ENCODE measurements around the gene LETM1. TPM values are rescaled to one million over a fixed set of nuclear protein-coding genes. Genes with fewer than 3 reads are reported as not detected.

LETM1 gene
- total and polyA plus RNA-seq, 2 donors (not counting 1 experiment from before 2014, with no cell fraction given): 28.5 to 45.1 TPM

- no peaks in the 10 kb centered on the region for H3K4me1 Mint-ChIP-seq
- Histone ChIP-seq H3K27me3 (replicated peaks in 1 of 4; ENCODE audit: control extremely low read depth in 1 of 4, control insufficient read depth in 3 of 4, insufficient read depth in 4 of 4, low read length in 3 of 4) (peaks cover 0 to 31% (median 16%) of the 10 kb centered on the region in 4 experiments), H3K79me2 (ENCODE audit: control insufficient read depth, insufficient read depth, low read length) (no peaks in the 10 kb centered on the region), H3K4me3 (ENCODE audit: control extremely low read depth in 1 of 5, extremely low read depth in 1 of 5, insufficient read depth in 1 of 5, low read depth in 2 of 5, low read length in 4 of 5) (no peak overlapping the region), H3K36me3 (replicated peaks in 1 of 2; ENCODE audit: control extremely low read depth in 1 of 2, control insufficient read depth in 1 of 2, extremely low read depth in 1 of 2, insufficient read depth in 2 of 2, low read length in 1 of 2) (no peaks in the 10 kb centered on the region), H4K20me1 (ENCODE audit: control insufficient read depth, insufficient read depth, low read length, poor library complexity, severe bottlenecking) (no peaks in the 10 kb centered on the region), H3K27ac (ENCODE audit: low read length in 2 of 2) (no peak overlapping the region), H3K4me2 (replicated peaks; ENCODE audit: low read depth, low read length, poor library complexity, severe bottlenecking) (no peak overlapping the region), H3K9ac (ENCODE audit: low read length) (no peak overlapping the region), H3K9me3 (ENCODE audit: control extremely low read depth in 1 of 3, control insufficient read depth in 2 of 3, insufficient read depth in 1 of 3, low read length in 2 of 3) (no peaks in the 10 kb centered on the region), H3K4me1 (ENCODE audit: control insufficient read depth in 2 of 2, insufficient read depth in 2 of 2, low read length in 2 of 2) (peaks cover 0 to 4% of the 10 kb centered on the region in 2 donors), H2AFZ (ENCODE audit: insufficient read depth, low read depth, low read length, poor library complexity, severe bottlenecking) (no peak overlapping the region)
- ChIA-PET CTCF (no interaction called here), POLR2A (no interaction called here)
- H3K27ac Mint-ChIP-seq: no peak overlapping the region
- DNase-seq (no peak), ATAC-seq (ENCODE audit: low read depth) (no peak)
- WGBS (ENCODE audit: insufficient coverage): 98% methylated on average over 51 of the region's 56 CpGs
- no peak overlapping the region for H3K4me3 Mint-ChIP-seq
- TF ChIP-seq EZH2 (IDR thresholded peaks at IDR 0.05; ENCODE audit: borderline replicate concordance, insufficient read depth, low read depth, low read length, poor library complexity, severe bottlenecking): no peak
- TF ChIP-seq, protein P1, sequence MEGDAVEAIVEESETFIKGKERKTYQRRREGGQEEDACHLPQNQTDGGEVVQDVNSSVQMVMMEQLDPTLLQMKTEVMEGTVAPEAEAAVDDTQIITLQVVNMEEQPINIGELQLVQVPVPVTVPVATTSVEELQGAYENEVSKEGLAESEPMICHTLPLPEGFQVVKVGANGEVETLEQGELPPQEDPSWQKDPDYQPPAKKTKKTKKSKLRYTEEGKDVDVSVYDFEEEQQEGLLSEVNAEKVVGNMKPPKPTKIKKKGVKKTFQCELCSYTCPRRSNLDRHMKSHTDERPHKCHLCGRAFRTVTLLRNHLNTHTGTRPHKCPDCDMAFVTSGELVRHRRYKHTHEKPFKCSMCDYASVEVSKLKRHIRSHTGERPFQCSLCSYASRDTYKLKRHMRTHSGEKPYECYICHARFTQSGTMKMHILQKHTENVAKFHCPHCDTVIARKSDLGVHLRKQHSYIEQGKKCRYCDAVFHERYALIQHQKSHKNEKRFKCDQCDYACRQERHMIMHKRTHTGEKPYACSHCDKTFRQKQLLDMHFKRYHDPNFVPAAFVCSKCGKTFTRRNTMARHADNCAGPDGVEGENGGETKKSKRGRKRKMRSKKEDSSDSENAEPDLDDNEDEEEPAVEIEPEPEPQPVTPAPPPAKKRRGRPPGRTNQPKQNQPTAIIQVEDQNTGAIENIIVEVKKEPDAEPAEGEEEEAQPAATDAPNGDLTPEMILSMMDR (IDR thresholded peaks at IDR 0.05): no peak
- intact Hi-C loops (cut with micrococcal nuclease): no loop called here
- peaks cover 14% of the 10 kb centered on the region for H3K27me3 Mint-ChIP-seq
- H3K9me3 Mint-ChIP-seq (ENCODE audit: insufficient read depth): no peaks in the 10 kb centered on the region
Observed at GRCh38 chr4:1801286-1801958, 54.5 kb downstream of the LETM1 start.

GRCh38 chr4:1800805-1801204, 55.2 kb downstream of the LETM1 start:
- Histone ChIP-seq H3K27ac (ENCODE audit: low read length in 2 of 2) (no peak overlapping the region), H3K4me1 (ENCODE audit: control insufficient read depth in 2 of 2, insufficient read depth in 2 of 2, low read length in 2 of 2) (peaks cover 3 to 10% of the 10 kb centered on the region in 2 donors), H3K79me2 (ENCODE audit: control insufficient read depth, insufficient read depth, low read length) (no peaks in the 10 kb centered on the region), H3K36me3 (replicated peaks in 1 of 2; ENCODE audit: control extremely low read depth in 1 of 2, control insufficient read depth in 1 of 2, extremely low read depth in 1 of 2, insufficient read depth in 2 of 2, low read length in 1 of 2) (no peaks in the 10 kb centered on the region), H3K9me3 (ENCODE audit: control extremely low read depth in 1 of 3, control insufficient read depth in 2 of 3, insufficient read depth in 1 of 3, low read length in 2 of 3) (peaks cover 0 to 4% (median 0%) of the 10 kb centered on the region in 3 donors), H4K20me1 (ENCODE audit: control insufficient read depth, insufficient read depth, low read length, poor library complexity, severe bottlenecking) (no peaks in the 10 kb centered on the region), H3K4me2 (replicated peaks; ENCODE audit: low read depth, low read length, poor library complexity, severe bottlenecking) (no peak overlapping the region), H3K9ac (ENCODE audit: low read length) (no peak overlapping the region), H3K4me3 (ENCODE audit: control extremely low read depth in 1 of 5, extremely low read depth in 1 of 5, insufficient read depth in 1 of 5, low read depth in 2 of 5, low read length in 4 of 5) (no peak overlapping the region), H3K27me3 (replicated peaks in 1 of 4; ENCODE audit: control extremely low read depth in 1 of 4, control insufficient read depth in 3 of 4, insufficient read depth in 4 of 4, low read length in 3 of 4) (peaks cover 0 to 37% (median 22%) of the 10 kb centered on the region in 4 experiments), H2AFZ (ENCODE audit: insufficient read depth, low read depth, low read length, poor library complexity, severe bottlenecking) (no peak overlapping the region)
- no peak overlapping the region for H3K4me3 Mint-ChIP-seq
- intact Hi-C loops (cut with micrococcal nuclease): no loop called here
- no peaks in the 10 kb centered on the region for H3K9me3 Mint-ChIP-seq (ENCODE audit: insufficient read depth)
- peaks cover 16% of the 10 kb centered on the region for H3K27me3 Mint-ChIP-seq
- no peak for TF ChIP-seq EZH2 (IDR thresholded peaks at IDR 0.05; ENCODE audit: borderline replicate concordance, insufficient read depth, low read depth, low read length, poor library complexity, severe bottlenecking)
- TF ChIP-seq, protein P1 (IDR thresholded peaks at IDR 0.05): no peak
- 89% methylated on average over 8 of the region's 10 CpGs for WGBS (ENCODE audit: insufficient coverage)
- ChIA-PET POLR2A (no interaction called here), CTCF (no interaction called here)
- no peak for DNase-seq
- no peak overlapping the region for H3K27ac Mint-ChIP-seq
- ATAC-seq (ENCODE audit: low read depth): no peak
- no peaks in the 10 kb centered on the region for H3K4me1 Mint-ChIP-seq
